ENCODE results near the gene PECR. TPM values are rescaled to one million over a fixed set of nuclear protein-coding genes. Genes with fewer than 3 reads are reported as not detected.

The PECR gene
- total RNA-seq, 1 donor from 2014 or later: 18.9 TPM

DNA sequence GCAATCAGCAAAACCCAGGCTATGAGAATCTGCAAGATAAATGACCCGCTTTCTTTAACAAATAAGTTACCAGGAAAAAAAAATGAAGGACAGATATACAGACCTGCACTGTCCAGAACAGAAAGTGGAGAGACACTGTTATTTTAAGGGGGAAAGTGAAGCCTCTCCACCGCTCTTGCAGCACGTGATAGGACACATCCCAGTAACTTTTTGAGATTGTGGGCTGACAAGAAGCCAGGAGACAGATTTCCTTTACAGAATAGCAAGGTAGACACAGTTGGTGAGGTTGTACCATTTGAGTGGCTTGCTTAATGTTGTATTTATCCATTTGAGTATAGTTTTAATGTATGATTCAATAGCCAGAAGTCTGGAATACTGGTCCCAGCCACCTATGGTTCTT is 13.1 kb upstream of the PECR start:
- Histone ChIP-seq H3K9me3 (no peaks in the 10 kb centered on the region), H3K4me1 (no peaks in the 10 kb centered on the region), H3K27ac (no peak overlapping the region), H3K36me3 (no peaks in the 10 kb centered on the region), H3K4me3 (no peak overlapping the region), H3K27me3 (no peaks in the 10 kb centered on the region)
- TF ChIP-seq CTCF (IDR thresholded peaks at IDR 0.05): no peak
- DNase-seq: no peak
- intact Hi-C loops (cut with DNase I): no loop called here
- no peak for ATAC-seq

- H3K4me3 ChIP-seq: no peak overlapping the region
- H3K4me1 ChIP-seq: no peaks in the 10 kb centered on the region
- no peak for TF ChIP-seq CTCF (IDR thresholded peaks at IDR 0.05)
- DNase-seq (no peak), ATAC-seq (no peak)
- H3K9me3 ChIP-seq: no peaks in the 10 kb centered on the region
- H3K27me3 ChIP-seq: no peaks in the 10 kb centered on the region
- intact Hi-C loops (cut with DNase I): no loop called here
- H3K27ac ChIP-seq: no peak overlapping the region
- H3K36me3 ChIP-seq: no peaks in the 10 kb centered on the region
These were observed 11.0 kb upstream of the PECR start for GRCh38 chr2:216092646-216093045.

DNA sequence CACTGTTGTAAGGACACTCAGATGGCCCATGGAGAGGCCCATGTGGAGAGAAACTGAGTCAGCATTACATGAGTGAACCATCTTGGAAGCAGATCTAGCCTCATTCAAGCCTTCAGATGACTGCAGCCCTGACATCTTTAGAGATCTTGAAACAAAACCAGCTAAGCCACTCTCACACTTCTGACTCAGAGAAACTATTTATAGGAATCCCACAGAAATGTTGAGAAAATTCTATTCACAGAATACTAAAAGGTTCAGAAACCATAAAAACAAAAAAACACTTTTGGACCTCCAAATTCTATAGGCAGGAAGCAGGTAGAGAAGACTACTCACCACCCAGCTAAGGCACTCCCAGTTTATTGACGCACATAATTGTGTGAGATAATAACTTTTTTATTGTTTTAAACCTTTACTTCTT is 8.8 kb upstream of the PECR start:
- DNase-seq (no peak), ATAC-seq (no peak)
- intact Hi-C loops (cut with DNase I): no loop called here
- Histone ChIP-seq H3K9me3 (no peaks in the 10 kb centered on the region), H3K36me3 (no peaks in the 10 kb centered on the region), H3K27ac (no peak overlapping the region), H3K4me1 (no peaks in the 10 kb centered on the region), H3K27me3 (no peaks in the 10 kb centered on the region), H3K4me3 (no peak overlapping the region)
- no peak for TF ChIP-seq CTCF (IDR thresholded peaks at IDR 0.05)

DNA sequence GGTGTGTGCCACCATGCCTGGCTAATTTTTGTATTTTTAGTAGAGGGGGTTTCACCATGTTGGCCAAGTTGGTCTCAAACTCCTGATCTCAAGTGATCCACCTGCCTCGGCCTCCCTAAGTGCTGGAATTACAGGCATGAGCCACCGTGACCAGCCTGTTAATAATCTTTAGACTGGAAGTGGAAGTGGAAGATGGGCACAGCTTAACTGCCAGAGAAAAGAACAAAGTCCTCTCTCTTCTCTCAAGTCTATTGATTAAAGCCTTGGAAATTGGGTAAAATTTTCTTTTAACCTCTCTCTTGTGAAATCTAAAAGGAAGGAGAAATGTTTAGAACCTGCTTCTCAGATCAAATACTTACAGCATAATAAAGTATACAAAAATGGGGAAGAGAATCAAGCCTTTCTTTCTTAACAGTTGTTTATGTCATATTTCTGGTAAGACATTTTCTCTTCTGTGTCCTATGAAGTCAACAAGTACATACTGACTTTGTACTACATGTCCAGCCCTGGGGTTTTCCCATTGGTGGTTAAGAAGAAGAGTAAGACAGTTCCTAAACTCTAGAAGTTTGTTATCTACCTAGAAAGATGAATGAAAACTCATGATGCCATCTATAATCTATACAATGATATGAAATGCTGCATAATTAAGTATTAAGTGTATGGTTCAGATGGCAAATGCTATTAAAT is 4.7 kb upstream of the PECR start:
- ATAC-seq: no peak
- H3K27ac ChIP-seq: no peak overlapping the region
- TF ChIP-seq CTCF (IDR thresholded peaks at IDR 0.05): no peak
- H3K4me1 ChIP-seq: peaks cover 8% of the 10 kb centered on the region
- H3K36me3 ChIP-seq: no peaks in the 10 kb centered on the region
- H3K27me3 ChIP-seq: no peaks in the 10 kb centered on the region
- intact Hi-C loops (cut with DNase I): no loop called here
- no peak for DNase-seq
- no peak overlapping the region for H3K4me3 ChIP-seq
- no peaks in the 10 kb centered on the region for H3K9me3 ChIP-seq

DNA sequence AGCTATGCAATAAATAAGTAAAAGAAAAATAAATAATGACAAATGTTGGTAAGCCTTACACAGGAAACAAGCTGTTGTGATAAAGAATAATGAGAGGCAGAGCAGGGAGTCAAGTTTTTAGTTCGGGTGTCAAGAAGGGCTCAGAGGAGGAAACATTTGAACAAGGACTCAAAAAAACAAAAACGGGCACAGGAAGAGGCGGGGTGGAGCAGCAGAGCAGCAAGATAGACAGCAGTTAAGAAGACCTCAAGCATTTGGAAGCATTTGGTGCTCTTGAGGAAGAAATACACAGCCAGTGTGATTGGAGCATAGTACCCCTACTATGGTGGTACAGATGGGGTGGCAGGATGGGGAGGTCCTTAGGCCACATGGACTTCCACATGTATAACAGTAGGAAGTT is 2.9 kb upstream of the PECR start:
- Histone ChIP-seq H3K4me1 (peaks cover 16% of the 10 kb centered on the region), H3K27me3 (no peaks in the 10 kb centered on the region), H3K36me3 (no peaks in the 10 kb centered on the region), H3K9me3 (no peaks in the 10 kb centered on the region), H3K27ac (peak overlapping the region; percentile 13), H3K4me3 (no peak overlapping the region)
- TF ChIP-seq CTCF (IDR thresholded peaks at IDR 0.05): no peak
- ATAC-seq: no peak
- no peak for DNase-seq
- intact Hi-C loops (cut with DNase I): no loop called here

Measured in upper lobe of right lung (tissue), 1 donor.